HS-5 (cell line): ENCODE measurements around the gene TMEM121B.

Experiments used
- DNase-seq: peaks from one replicate; pipeline ENCODE4 v3.0.0-alpha.2; 2012; ENCODE audit warnings: low read depth

The TMEM121B gene

GRCh38 chr22:17109976-17110375, 11.2 kb downstream of the TMEM121B start:
- DNase-seq = no peak

DNA sequence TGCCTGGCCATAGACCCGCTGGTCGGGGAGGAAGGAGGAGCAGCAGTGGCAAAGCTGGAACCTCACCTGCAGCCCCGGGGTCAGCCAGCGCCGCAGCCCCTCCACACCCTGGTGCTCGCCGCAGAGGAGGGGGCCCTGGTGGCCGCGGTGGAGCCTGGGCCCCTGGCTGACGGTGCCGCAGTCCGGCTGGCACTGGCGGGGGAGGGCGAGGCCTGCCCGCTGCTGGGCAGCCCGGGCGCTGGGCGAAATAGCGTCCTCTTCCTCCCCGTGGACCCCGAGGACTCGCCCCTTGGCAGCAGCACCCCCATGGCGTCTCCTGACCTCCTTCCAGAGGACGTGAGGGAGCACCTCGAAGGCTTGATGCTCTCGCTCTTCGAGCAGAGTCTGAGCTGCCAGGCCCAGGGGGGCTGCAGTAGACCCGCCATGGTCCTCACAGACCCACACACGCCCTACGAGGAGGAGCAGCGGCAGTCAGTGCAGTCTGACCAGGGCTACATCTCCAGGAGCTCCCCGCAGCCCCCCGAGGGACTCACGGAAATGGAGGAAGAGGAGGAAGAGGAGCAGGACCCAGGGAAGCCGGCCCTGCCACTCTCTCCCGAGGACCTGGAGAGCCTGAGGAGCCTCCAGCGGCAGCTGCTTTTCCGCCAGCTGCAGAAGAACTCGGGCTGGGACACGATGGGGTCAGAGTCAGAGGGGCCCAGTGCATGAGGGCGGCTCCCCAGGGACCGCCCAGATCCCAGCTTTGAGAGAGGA, 11.9 kb downstream of the TMEM121B start:
- DNase-seq = no peak

DNA sequence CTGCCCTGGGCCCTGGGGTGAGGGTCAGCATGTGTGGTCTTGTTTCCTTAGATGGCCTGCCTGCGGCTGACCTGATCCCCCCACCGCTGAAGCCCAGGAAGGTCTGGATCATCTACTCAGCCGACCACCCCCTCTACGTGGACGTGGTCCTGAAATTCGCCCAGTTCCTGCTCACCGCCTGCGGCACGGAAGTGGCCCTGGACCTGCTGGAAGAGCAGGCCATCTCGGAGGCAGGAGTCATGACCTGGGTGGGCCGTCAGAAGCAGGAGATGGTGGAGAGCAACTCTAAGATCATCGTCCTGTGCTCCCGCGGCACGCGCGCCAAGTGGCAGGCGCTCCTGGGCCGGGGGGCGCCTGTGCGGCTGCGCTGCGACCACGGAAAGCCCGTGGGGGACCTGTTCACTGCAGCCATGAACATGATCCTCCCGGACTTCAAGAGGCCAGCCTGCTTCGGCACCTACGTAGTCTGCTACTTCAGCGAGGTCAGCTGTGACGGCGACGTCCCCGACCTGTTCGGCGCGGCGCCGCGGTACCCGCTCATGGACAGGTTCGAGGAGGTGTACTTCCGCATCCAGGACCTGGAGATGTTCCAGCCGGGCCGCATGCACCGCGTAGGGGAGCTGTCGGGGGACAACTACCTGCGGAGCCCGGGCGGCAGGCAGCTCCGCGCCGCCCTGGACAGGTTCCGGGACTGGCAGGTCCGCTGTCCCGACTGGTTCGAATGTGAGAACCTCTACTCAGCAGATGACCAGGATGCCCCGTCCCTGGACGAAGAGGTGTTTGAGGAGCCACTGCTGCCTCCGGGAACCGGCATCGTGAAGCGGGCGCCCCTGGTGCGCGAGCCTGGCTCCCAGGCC, 12.7 kb downstream of the TMEM121B start:
- DNase-seq = no peak

DNA sequence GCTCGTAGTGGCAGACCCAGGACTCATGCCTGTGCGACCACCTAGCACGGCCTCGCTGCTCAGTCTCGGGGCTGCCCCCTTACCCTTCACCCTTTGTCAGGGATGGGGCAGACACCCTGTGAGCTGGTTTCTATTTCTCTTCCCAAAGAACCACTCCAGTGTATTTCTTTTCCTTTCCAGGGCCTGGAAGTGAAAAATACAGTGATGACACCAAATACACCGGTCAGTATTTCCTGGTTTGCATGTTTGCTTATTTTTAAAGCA, 13.7 kb downstream of the TMEM121B start:
- DNase-seq = no peak

DNA sequence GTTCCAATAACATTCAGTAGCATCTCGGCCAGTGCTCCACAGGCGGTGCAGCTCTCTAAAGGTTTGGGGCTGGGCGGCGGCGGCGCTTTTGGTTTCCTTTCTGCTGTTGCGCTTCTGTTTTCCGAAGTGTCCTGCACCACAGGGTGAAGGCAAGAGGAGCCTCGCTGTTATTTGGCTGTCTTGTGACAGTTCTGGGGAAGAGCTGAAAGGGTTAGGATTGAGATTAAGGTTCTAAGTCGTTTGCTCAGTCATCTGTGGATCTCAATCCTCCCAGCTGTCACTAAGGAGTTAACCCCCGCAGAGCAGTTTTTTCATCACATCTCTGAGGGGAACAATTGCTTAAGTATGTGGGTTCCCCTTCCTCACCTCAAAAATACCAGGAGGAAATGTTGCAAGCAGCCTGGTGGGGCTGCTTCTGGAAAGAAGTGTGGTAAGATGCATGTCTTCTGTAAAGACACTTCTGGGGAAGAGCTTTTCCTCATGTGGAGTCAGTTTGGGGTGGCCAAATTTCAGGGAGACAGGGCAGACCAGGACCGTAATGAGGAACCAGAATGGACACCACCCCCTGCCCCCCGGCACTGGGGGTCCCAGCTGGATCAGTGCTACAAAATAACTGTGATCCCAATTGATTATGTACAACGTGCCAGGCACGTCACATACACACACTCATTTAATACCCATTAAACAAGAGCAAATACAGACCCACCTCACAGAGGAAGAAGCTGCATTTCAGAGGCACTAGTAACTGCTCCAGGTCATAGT, 14.2 kb downstream of the TMEM121B start:
- no peak for DNase-seq

GRCh38 chr22:17106161-17106784, 14.9 kb downstream of the TMEM121B start:
- no peak for DNase-seq

- DNase-seq = no peak
Measured at GRCh38 chr22:17105143-17106129, 15.7 kb downstream of the TMEM121B start.

DNA sequence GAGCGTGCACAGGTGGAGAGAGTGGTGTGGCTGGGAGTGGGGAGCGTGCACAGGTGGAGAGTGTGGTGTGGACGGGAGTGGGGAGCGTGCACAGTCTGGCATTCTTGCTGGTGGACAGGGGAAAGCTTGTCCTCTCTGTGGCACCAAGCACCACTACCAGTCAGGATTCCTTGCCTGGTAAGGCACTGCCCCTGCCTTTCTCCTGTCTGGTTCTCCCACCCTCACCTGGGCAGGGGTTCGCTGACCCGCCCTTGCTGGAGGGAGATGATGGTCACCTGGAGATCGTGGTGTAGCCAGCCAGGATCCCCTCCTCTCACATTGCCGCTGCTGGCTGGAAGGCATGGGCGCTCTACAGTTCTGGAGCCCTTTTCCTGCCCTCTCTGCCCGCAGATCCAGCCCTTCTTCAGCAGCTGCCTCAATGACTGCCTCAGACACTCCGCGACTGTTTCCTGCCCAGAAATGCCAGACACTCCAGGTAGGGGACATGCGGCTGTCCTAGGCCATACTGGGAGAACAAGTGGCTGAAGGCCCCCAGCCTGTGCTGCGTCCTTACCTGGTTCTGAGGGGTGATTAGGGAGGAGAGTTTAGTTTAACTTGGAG, 16.7 kb downstream of the TMEM121B start:
- DNase-seq = no peak

GRCh38 chr22:17103351-17103750, 17.8 kb downstream of the TMEM121B start:
- DNase-seq = no peak

DNA sequence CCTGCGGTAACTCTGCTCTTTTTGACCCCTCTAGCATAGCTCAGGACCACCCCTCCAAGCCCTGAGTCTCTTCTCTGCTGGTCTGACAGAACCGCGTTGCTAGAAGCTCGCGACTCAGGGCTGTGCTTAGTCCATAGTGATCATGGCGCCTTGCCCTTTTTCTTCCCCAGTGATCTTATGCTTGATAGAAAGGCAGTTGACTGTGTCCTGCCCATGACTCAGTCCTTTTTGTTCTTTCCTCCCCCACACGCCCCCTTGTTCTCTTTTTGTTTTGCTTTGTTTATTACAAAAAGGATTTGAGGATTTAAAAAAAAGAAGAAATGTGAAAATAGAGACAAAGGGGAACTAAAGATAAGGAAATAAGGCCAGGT, 18.9 kb downstream of the TMEM121B start:
- DNase-seq = no peak

DNA sequence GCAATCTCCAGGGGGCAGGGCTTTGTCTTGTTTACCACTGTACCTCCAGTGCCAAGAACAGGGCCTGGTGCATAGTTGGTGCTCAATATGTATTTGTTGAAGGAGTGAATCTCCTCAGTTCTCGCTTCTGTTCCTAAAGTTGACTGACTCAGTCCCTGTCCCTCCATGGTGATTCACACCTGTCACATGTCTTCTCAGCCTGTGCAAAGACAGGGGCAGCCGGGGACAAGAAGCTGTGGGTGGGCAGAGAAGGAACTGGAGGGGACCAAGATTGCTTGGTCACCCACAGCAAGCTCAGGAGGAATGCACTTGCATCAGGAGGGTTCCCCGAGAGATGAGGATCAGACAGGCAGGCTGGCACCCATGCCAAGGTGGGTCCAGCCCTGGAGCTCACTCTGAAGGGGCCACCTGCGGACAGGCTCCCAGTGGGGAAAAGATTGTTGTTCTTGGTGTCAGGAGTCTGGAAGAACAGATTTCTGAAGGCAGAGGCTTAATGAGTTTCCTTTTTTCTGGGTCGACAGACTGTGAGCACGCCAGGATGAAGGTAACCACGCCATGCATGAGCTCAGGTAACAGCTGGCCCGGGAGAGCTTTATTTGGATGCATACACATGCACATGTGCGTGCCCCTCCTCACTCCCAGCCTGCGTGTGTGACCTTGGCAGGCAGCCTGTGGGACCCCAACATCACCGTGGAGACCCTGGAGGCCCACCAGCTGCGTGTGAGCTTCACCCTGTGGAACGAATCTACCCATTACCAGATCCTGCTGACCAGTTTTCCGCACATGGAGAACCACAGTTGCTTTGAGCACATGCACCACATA, 19.5 kb downstream of the TMEM121B start:
- no peak for DNase-seq

DNA sequence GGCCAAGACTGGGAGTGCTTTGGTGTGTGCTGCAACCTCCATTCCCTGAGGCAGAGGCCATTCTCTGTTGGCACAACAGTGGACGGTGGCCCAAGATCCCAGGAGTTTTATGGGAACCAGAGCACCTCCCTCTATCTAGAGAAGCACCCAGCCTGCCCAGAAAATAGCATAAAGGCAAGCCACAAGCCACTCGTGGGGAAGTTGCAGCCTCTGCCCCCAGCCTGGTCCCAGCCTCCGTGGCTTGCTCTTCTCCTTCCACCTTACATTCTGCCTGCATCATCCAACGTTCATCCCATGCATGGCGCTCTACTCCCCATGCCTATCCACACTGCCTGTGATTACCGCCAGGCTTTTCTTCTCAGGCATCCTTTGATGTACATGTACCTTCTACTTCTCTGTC, 20.5 kb downstream of the TMEM121B start:
- DNase-seq = no peak

- DNase-seq = no peak
Measured at GRCh38 chr22:17098379-17098819, 22.8 kb downstream of the TMEM121B start.

- no peak for DNase-seq
Measured at GRCh38 chr22:17097701-17098100, 23.5 kb downstream of the TMEM121B start.

- no peak for DNase-seq
Measured at GRCh38 chr22:17097062-17097461, 24.1 kb downstream of the TMEM121B start.

DNA sequence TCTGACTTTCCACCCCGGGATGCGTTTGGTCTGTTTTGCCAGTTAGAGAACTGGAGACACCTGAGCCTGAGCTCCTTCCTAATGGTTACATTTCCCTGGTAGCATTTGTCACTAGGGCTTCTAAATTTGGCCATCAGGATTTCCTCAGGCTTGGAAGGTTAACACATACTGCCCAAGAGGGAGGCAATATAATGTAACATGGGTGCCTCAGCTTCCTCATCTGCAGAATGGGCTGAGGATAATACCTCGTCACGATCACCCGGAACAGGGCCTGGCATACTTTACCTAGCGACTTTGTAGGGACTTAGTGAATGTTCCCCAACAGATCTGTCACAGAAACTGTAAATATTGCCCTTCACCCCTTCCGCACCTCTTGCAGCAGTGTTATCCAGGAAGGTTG, 25.1 kb downstream of the TMEM121B start:
- no peak for DNase-seq

GRCh38 chr22:17095538-17095937, 25.6 kb downstream of the TMEM121B start:
- DNase-seq = no peak

- no peak for DNase-seq
Measured at GRCh38 chr22:17093081-17093480, 28.1 kb downstream of the TMEM121B start.

GRCh38 chr22:17091851-17092250, 29.3 kb downstream of the TMEM121B start:
- DNase-seq = no peak

GRCh38 chr22:17090550-17090949, 30.6 kb downstream of the TMEM121B start:
- DNase-seq = no peak
